ENCODE measurements around the gene THG1L. TPM values are rescaled to one million over a fixed set of nuclear protein-coding genes. Genes with fewer than 3 reads are reported as not detected.

The THG1L gene
- total RNA-seq, 1 donor from 2014 or later: 10.6 TPM

- ATAC-seq: peak; percentile 89
Observed at GRCh38 chr5:157761690-157762621, 30.7 kb downstream of the THG1L start.

- ATAC-seq: no peak
Observed at GRCh38 chr5:157764531-157764930, 33.3 kb downstream of the THG1L start.

DNA sequence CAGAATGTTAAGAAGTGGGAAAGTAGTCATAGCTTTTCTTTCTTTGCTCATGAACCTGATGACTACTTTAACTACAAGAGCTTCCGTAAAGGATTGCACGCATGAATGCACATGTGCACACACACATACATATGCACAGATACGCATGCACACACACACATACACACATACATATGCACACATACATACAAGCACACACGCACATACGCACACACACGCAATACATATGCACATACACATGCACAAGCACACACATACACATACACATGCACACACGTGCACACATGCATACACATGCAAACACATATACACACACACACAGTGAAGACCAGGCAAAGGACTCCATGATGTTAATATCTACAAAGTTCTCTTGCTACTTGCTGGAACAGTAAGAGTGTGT lies 35.2 kb downstream of the THG1L start:
- ATAC-seq: no peak

- ATAC-seq: no peak
Observed at GRCh38 chr5:157766902-157767301, 35.7 kb downstream of the THG1L start.

GRCh38 chr5:157767689-157768088 lies 36.5 kb downstream of the THG1L start:
- ATAC-seq: peak; percentile 32

GRCh38 chr5:157770665-157771064 lies 39.4 kb downstream of the THG1L start:
- no peak for ATAC-seq

GRCh38 chr5:157772127-157772526 lies 40.9 kb downstream of the THG1L start:
- no peak for ATAC-seq

DNA sequence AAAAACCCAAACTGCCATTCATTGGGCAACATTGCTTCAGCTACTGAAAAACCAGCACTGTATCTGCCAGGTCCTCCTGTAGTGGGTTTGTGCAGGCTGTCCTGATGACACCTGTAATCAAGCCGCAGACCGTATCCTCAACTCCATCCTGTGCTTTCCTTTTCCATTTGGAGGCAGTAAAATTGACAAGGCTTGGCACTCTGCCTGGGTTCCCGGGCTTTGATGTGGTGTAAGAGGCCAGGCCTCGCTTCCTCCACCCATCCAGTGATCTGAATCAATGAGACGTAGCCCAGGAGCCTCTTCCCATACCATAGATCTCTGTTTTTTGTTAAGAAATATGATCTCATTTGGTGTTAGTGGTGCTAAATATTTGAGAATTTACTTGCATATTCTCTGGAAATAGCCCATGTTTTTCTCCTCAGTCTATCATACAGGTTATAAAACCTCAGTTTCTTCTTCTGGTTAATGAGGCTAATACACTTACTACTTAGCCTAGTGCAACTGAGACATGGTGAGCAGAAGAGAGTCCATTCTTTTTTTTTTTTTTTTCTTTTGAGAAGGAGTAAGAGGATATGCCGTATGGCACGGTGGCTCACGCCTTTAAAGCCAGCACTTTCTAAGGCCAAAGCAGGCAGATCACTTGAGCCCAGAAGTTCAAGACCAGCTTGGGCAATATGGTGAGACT lies 47.0 kb downstream of the THG1L start:
- ATAC-seq: no peak

DNA sequence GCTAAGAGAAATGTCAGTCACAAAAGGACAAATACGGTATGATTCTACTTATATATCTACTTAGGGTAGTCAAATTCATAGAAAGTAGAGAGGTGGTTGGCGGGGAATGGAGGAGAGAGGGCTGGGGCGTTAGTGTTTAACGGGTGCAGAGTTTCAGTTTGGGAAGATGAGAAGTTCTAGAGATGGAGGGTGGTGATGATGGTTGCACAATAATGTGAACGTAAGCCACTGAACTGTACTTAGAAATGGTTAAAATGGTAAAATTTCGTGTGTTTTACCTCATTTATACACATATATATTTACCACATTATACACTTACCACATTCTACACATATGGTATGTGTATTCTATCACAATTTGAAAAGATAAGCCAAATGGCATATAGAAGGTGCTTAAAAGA lies 48.0 kb downstream of the THG1L start:
- ATAC-seq: no peak

- ATAC-seq: no peak
Observed at GRCh38 chr5:157785801-157786200, 54.6 kb downstream of the THG1L start.

Other genes starting within 250 kb of the THG1L start
- 2.2 TPM for gene ADAM19, start 155.6 kb upstream of the THG1L start, total RNA-seq
- not detected for gene SOX30, start 79.0 kb upstream of the THG1L start, total RNA-seq
- not detected for gene C5orf52, start 59.9 kb upstream of the THG1L start, total RNA-seq
- gene LSM11, start 12.3 kb downstream of the THG1L start, total RNA-seq: 2.0 TPM
- 102 TPM for gene CLINT1, start 127.7 kb downstream of the THG1L start, total RNA-seq

Data from esophagus mucosa (tissue), 1 donor.